HG03460 (cell line): Measurements from ENCODE around the gene ACTG1.

Experiments
- ATAC-seq: cut with Tn5 transposase; IDR thresholded peaks from one replicate; pipeline ENCODE4 v1.9.1; 2021; ENCODE audit not compliant: unreplicated experiment

ACTG1 gene

DNA sequence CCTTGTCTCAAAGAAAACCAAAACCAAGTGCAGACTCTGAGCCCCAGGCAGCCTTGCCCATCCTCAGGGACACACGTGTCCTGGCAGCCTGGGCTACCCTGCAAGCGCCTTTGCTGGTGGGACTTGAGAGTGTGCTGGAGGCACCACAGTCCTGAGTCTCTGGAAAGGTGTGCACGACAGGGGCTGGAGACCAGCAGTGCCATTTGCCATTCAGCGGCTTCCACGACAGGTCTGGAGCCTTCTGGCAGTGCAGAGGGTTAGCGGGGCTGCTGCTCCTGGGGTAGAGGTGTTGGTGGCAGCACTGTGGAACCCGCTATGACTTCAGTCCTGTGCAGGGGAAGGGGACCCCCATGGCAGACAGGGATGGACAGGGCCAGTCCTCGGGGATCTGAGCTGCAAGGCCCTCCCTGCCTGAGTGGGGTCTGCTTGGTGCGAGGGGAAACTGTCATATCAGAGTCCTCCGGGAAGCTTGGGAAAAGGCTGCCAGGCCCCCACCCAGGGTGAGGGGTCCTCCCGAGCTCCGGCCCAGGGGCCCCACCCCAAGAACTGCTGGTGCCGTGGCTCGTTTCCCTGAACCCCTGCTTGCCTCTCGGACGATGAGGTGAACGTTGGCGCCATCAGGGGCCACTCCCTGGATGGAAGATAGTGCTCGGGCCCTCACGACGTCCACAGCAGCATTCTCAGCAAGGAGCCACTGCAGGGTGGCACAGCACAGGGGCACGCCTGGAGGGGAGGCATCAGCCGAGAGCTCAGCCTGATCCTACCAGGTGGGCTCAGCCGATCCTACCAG lies 32.8 kb upstream of the ACTG1 start:
- ATAC-seq, result no peak

DNA sequence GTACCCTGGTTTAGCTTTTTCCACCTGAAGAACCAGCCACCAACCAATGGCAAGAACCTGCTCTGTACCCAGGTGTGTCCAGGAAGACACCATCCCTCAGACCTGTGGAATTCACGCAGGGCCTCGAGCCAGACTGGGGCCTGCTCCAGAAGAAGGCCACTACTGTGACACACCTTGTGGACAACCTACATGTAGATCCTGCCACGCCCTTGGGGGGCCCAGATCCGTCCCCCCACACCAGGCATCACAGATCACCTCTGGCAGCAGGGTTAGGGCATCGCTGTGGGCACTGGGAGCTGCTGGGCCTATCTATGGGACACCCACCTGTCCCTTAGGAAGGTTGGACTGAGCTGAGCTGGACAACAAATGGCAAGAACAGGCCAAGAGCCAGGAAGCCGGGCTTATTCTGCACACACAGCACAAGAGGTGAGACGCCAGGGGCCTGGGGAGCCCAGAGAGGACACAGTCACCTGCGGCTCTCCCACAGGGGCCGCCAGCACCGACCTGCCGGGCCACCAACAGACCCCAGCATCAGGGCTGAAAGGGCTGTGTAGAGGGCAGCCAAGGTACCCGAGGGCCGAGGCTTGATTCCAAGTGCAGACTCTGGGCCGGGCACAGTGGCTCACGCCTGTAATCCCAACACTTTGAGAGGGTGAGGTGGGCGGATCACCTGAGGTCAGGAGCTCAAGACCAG lies 31.8 kb upstream of the ACTG1 start:
- ATAC-seq, result no peak

DNA sequence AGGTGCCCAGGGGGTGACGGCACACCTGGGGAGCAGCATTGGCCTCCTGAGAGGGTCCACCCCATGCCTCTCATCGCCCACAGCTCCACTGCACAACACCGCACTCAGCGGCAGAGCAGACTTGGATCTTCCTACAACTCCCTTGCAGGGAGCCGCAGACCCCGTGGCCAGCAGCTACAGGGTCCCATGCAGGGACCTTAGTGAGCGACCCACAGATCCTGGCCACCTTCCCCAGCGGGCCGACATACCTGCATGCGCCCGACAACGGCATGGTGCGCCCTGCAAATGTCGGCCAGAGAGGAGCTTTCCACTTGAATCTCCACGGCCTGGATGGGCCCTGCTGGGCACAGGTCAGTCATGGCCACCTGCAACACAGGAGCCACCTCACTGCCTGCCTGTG lies 31.2 kb upstream of the ACTG1 start:
- no peak for ATAC-seq

DNA sequence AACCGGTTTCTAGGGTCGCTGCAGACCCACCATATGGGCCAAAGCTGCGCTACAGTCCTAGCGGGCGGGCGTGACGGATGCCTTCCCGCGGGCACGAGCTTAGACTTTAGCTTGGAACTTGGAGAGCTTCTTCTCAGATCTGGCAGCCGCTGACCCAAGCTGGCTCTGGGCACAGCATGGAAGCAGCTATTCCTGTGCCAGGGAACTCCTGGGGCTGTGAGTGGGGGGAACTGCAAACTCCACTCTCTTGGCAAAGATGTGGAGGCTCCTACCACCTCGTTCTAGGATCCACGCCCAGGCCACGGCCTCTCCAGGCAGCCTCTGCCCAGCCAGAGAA lies 30.7 kb upstream of the ACTG1 start:
- ATAC-seq, result no peak

DNA sequence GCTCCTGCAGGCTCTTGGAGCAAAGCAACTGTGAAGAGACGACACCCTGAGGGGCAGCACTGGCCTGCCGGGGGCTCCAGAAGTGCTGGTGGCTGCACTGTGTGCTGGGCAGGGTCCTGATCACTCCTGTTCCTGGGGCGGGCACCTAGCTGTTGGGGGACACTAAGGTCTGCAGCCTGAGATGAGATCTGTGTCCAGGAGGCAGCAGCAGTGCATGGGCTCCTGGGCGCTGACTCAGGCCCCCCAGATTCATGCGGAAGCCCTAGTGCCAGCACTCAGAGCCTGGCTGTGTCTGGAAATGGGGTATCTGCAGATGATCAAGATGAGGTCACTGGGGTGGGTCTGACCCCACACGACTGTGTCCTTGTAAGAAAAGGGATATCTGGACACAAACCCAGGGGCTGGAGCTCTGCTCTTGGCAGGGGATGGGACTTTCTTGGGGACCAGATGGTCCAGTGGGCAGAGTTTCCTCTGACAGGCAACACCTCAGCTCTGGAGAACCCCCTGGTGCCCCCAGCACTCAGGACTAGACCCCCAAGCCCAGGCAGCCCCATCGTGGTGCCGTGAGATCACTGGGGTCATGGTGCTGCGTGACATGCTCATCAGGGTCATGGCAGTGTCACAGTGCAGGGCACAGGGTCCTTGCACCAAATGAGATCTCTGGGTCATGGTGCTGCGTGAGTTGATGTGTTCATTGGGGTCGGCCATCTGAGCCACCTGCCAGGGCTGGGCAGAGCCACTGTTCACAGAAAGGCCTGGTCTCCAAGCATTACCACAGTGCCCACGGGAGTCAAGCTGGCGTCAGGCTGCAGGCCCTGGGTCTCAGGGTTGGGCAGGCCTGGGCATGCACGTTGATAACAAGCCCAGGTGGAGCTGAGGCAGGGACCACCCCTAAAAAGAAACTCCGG lies 30.1 kb upstream of the ACTG1 start:
- no peak for ATAC-seq

DNA sequence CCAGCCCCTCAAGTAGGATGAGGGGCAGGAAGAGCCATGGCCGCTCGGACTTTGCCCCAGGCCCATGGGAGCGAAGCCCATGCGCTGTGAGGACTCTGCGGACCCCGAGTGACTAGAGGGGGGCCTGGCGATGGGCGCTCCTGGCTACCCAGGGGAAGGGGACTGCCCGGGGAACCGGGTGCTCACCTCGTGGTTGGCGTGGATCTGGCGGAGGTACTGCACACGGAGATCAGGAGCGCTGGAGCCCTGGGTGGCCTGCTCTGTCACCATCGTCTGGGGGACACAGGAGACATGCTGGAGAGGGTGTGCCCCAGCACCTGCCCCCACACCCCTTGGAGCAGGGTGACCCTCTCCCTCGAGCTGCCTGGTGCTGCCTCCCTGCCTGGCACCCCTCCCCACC lies 28.5 kb upstream of the ACTG1 start:
- no peak for ATAC-seq

DNA sequence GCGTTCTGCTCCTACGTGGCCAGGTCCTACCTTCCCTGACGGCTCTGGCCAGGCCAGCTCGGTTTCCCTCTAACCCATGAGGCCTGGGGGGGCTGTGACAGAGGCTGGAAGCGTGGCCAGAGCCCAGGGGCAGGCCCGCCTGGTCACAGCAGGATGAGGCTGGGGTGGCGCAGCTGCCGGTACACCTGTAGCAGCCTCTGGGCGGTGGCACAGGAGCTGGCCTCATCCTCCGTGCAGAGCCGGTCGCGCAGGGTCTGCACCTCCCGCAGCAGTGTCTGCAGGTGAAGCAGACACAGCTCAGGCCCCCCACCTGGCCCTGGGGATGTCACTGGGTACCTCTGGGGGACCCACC lies 28.1 kb upstream of the ACTG1 start:
- no peak for ATAC-seq

DNA sequence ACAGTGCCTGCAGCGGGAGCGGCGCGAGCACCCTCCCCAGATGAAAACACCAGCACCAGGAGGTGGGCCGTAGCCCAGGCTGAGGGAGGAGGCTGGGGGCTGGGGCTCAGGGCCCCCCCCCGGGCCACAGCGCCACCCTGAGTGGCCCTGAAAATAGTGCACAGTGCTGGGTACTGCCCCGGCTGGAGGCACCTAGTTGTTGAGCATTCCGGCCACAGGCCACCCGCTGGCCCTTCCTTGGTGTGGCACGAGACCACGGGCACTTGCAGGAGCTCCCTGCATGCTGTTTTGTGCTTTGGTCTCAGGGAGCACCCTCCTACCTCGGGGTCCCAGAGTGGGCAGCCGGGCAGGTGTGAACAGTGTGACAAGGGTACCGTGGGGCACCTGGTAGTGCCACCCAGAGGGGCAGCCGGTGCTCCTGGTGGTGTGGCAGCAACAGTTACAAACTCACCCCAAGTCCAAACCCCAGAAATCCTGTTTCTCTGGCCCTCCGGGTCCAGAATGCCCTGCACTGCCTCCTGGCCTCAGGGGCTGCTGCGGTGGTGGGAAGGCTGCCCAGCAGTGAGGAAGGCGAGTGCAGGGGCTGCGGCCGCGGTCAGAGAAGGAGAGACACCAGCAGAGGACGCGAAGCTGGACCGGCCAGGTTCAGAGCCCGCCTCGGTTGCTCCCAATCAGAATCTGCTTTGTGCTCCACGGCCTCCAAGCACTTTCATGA lies 27.5 kb upstream of the ACTG1 start:
- ATAC-seq, result no peak

DNA sequence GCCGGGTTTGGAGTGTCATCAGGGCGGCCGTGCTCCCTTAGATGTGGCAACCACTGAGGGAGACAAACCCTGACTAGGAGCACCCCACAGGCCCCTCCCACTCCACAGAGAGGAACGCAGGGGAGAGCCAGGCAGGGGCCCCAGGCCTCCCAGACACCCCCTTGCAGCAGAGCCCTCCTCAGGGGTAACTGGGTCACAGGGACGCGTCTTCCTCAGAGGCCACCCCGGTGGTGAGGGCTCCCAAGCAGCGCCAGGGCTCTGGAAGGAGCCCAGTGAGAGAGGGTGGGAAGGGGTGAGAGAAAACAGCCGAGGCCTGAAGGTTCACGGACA lies 26.9 kb upstream of the ACTG1 start:
- ATAC-seq, result no peak

DNA sequence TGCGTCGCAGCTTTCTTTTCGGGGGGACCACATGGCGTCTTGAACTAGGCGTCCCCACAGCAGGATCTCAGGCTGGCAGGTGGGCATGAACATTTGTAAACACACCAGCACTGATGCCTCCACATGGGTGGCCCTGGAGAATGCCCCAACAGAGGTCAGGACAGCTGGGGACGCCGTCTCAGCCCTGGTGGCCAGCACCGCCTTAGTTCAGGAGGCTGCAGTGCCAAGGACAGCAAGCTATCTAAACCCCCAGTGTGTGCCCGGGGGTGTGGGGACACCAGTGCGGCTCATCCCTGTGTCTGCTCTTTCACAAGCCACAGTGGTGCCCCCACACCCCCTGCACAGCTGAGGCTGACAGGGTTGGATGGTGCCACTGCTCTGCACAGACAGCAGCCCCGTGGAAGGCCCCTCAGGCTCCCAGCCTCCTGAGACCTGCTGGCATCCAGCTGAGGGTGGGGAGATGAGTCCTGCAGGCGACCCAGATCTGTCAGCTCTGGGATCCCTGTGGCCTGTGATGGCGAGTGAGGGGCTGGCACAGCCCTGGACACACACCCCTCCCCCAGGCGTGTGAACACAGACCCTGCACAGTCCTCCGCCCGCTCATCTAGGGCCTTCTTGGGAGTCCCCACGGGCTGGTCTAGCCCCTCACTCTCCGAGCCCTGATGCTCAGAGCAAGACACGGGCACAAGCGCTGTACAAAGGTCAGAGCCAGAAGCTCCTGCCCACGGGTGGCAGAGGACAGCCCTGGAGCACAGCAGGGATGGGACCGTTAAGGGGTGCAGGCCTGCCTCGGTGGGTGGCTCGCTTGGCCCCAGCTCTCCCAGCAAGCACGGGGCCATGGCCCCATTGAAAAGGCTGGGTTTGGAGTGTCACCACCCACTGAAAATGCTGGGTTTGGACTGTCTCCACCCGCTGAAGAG lies 26.3 kb upstream of the ACTG1 start:
- no peak for ATAC-seq

DNA sequence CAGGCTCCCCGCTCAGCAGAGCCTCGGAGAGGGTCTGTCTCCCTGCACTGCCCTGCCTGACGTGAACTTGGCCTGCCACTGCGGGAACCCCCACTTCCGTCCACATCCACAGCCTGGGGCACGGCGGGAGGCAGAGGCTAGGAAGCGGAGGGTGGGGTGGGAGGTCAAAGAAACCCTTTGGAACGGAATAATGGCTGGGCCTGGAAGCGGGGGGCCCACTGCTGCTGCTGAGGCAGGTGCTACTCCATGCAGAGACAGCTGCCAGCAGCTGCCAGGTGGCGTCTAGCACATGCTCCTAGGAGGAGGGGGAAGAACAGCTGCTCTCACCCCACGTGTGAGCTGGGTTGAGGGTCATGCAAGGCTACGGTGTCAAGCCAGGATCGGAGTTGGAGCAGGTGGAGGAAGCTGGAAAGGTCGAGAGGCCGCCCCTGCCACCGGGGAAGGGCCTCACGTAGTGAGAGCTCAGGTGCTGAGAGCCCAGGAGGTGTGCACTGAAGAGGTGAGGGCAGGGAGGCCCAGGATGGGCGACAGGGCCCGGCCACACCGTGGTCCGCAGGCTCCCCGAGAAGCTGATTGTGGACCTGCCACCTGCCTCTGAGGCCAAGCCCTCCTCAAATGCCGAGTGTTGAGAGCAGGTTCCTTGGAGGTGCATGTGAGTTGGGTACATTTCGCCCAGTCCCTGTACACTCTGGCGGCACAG lies 25.4 kb upstream of the ACTG1 start:
- no peak for ATAC-seq

DNA sequence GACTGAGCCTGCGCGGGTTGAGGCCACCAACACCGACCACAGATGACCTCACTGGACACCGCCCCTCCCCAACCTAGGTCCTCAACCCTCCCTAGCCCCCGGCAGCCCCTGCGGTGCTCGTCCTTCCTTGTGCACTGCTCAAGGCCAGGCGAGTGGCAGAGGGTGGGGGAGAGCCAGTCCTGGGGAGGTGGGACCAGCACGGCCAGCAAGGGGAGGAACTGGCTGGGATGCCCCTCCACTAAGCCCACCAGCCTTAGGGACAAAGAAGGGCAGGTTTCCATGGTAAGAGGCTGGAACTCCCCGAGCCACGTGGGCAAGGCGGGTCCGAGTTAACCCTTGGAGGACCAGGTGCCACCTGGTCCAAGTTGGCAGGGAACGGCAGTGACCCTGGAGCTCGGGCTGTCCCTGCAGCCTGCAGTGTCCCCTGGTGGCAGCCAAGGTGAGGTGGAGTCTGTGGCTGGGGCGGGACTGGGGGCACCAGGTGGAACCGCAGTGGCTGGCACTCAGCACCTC lies 24.8 kb upstream of the ACTG1 start:
- no peak for ATAC-seq

DNA sequence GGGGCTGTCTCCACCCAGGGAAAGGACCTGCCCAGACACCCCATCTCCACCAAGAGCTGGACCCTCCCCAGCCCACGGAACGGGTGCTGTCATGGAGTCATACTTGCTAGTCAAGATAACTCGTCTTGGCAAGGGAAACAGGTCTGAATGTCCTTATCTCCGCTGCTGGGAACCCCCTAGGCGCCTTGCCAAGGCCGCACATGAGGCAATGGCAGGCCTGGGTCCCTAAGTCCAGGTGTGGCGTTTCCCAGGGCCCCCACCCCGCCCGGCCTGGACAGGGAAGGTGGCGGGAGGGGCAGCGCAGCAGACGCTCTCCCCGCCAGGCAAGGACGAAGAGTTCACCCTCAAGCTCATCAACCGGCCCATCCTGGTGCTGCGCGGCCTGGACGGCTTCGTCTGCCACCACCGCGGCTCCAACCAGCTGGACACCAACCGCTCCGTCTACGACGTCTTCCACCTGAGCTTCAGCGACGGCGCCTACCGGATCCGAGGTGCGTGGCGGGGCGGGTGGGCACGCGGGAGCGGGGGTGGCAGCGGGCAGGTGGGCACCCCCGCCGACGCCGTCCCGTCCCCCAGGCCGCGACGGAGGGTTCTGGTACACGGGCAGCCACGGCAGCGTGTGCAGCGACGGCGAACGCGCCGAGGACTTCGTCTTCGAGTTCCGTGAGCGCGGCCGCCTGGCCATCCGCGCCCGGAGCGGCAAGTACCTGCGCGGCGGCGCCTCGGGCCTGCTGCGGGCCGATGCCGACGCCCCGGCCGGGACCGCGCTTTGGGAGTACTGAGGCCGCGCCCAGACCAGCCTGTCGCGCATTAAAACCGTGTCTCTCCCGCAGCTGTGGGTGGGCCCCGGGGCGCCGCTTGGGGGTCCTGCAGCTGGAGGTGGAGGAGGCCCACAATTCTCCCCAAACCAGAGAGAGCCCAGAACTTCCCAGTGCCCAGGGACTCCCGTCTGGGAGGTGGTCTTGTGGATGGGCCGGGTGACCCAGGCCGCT lies 24.0 kb upstream of the ACTG1 start:
- ATAC-seq, result no peak

DNA sequence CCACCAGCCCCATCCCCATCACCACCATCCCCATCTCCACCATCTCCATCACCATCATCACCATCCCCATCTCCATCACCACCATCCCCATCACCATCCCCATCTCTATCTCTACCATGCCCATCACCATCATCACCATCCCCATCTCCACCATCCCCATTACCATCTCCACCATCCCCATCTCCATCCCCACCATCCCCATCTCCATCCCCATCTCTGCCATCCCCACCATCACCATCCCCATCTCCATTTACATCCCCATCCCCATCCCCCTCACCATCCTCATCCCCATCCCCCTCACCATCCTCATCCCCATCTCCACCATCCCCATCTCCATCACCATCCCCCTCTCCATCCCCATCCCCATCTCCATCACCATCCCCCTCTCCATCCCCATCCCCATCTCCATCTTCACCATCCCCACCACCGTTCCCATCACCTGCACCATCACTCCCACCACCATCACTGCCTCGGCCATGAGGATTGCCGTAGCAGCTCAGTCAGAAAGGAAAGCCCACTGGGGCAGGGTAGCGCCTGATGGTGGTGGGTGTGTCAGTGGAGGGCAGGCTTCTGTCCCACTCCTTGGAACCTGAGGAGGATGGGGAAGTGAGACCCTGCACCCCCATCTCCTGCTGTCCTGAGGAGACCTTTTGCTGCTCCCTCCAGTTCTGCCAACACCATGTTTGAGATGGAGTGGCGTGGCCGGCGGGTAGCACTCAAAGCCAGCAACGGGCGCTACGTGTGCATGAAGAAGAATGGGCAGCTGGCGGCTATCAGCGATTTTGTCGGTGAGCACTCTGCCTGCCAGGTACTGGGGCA lies 23.1 kb upstream of the ACTG1 start:
- no peak for ATAC-seq

DNA sequence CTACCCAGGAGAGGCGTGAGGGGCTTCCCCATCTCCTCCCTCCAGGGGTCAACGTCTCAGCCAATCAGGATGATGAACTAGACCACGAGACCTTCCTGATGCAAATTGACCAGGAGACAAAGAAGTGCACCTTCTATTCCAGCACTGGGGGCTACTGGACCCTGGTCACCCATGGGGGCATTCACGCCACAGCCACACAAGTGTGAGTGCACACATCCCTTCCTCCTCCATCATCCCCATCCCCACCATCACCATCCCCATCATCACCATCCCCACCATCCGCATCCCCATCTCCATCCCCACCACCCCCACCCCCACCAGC lies 22.4 kb upstream of the ACTG1 start:
- no peak for ATAC-seq

DNA sequence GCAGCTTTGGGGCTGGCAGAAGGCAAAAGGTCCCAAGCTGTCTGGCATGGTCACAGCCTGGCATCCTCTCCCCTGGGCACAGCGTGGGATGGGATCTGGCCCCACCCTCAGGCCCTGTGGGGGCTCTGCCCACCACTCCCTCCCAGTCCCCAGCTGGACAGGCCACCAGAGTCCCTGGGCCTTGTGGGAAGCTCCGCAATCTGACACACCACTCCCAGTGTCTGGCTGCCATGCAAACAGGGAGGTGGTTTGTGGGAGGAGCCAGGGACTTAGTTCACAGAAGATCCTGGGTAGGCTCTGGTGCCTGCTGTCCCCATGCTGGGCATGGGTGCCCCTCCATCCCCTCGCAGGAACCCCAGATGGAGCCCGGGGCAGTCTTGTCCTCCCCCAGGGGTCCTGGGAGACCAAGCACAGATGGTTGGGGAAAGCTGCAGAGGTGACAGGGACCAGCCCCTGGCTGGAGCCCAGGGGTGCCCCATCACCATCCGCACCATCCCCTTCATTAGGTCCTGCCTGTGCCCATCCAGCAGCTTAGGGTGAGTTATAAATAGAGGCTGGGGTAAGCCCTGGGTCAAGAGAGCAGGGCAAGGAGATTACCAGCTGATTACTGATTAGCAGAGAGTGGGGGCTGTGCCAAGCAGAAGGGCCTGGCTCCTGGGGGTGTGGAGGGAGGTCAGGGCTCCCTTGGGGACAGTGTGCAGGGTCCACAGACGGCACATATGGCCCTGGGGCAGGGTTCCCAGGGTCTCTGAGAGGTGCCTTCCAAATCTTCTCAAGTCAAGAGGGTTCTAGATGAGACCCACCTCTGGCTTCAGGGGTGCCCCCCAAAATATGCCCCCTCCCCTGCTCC lies 21.8 kb upstream of the ACTG1 start:
- no peak for ATAC-seq
